HCT116 (cell line): ENCODE measurements around the gene EGFR. TPM values are rescaled to one million over a fixed set of nuclear protein-coding genes. Genes with fewer than 3 reads are reported as not detected.

Experiments used
- ATAC-seq: fragments of 200-7000 bp; cut with Tn5 transposase; 2 replicates; pipeline ENCODE4 v1.9.1; 2020; ENCODE audit warnings: mild to moderate bottlenecking, moderate library complexity
- BruUV-seq: library from RNA; stranded (reverse); fragments of 400-500 nt; replicated peaks from 2 replicates; lab custom pipeline; 2021; lab: Mats Ljungman, UMichigan
- CTCF ChIA-PET: fragments of 300-600 bp; sonication (Branson Sonifier 250); formaldehyde crosslinking; loops from one replicate; lab custom pipeline; 2021; ENCODE audit warnings: antibody characterized with exemption; lab: Charles Lee
- POLR2A ChIA-PET: fragments of 300-600, 350-600 bp; sonication (Branson Sonifier 250); formaldehyde crosslinking; loops from one replicate; lab custom pipeline; 2021; ENCODE audit warnings: antibody characterized with exemption; lab: Charles Lee
- RAD21 ChIA-PET, 2 experiments: fragments of 300-600 bp; sonication (Branson Sonifier 250); formaldehyde crosslinking; loops; one replicate each; lab custom pipeline; 2023; ENCODE audit warnings: low total read pairs in 2 of 2; ENCODE audit not compliant: uncharacterized antibody in 2 of 2, unreplicated experiment in 2 of 2, low non-redundant PET in 1 of 2; lab: Charles Lee
- DNase-seq: peaks from one replicate; pipeline ENCODE4 v3.0.0-alpha.2; 2010; ENCODE audit warnings: low read depth, low spot score
- H2AFZ ChIP-seq: fragments of 200-600 bp; shearing (Covaris generic), sonication (generic); 2 replicates; pipeline ENCODE4 v1.6.1; 2017; ENCODE audit warnings: low read depth, mixed run types, mixed read lengths, antibody characterized with exemption, low read length; ENCODE audit not compliant: poor library complexity, severe bottlenecking
- H3K27ac ChIP-seq: 2 replicates; pipeline ENCODE4 v1.5.1; 2012; ENCODE audit warnings: low read depth, low read length
- H3K27me3 ChIP-seq: fragments of 200-600 bp; sonication (generic); 2 replicates; pipeline ENCODE4 v1.6.1; 2016; ENCODE audit warnings: mixed run types, low read length, mixed read lengths; ENCODE audit not compliant: insufficient read depth
- H3K36me3 ChIP-seq, 2 experiments: fragments of 200-500 bp in 1 of 2; fragments of 200-600 bp in 1 of 2; sonication (Bioruptor generic) in 1 of 2; sonication (generic) in 1 of 2; 2 replicates each; pipeline versions ENCODE4 v1.5.1 to v1.6.1; 2014 to 2016; ENCODE audit warnings: low read length in 2 of 2, inconsistent platforms in 1 of 2, mixed read lengths in 1 of 2, mixed run types in 1 of 2; ENCODE audit not compliant: insufficient read depth in 2 of 2, control insufficient read depth in 1 of 2
- H3K4me1 ChIP-seq, 2 experiments: fragments of 200-600 bp in 1 of 2; sonication (generic) in 1 of 2; 2 replicates each; pipeline versions ENCODE4 v1.5.1 to v1.6.1; 2012 to 2017; ENCODE audit warnings: low read length in 2 of 2, inconsistent platforms in 1 of 2, mild to moderate bottlenecking in 1 of 2, mixed read lengths in 1 of 2, mixed run types in 1 of 2, moderate library complexity in 1 of 2; ENCODE audit not compliant: insufficient read depth in 2 of 2, control insufficient read depth in 1 of 2
- H3K4me2 ChIP-seq: fragments of 200-600 bp; sonication (generic); 2 replicates; pipeline ENCODE4 v1.6.1; 2017; ENCODE audit warnings: mixed run types, low read length, mixed read lengths
- H3K4me3 ChIP-seq, 2 experiments: fragments of 200-600 bp in 1 of 2; sonication (generic) in 1 of 2; replicated peaks in 1 of 2; 2 replicates each; pipeline ENCODE4 v1.5.1; 2011 to 2016; ENCODE audit warnings: low read length in 2 of 2, control low read depth in 1 of 2, low read depth in 1 of 2, mild to moderate bottlenecking in 1 of 2, mixed read lengths in 1 of 2, mixed run types in 1 of 2
- H3K79me2 ChIP-seq: fragments of 200-600 bp; sonication (generic); 2 replicates; pipeline ENCODE4 v1.6.1; 2017; ENCODE audit warnings: mild to moderate bottlenecking, mixed run types, low read length, moderate library complexity, mixed read lengths; ENCODE audit not compliant: insufficient read depth
- H3K9ac ChIP-seq: fragments of 200-600 bp; sonication (generic); 2 replicates; pipeline ENCODE4 v1.6.1; 2016; ENCODE audit warnings: low read length, mixed read lengths
- H3K9me2 ChIP-seq: fragments of 200-600 bp; sonication (generic), shearing (Covaris generic); 2 replicates; pipeline ENCODE4 v1.6.1; 2017; ENCODE audit warnings: mixed run types, mild to moderate bottlenecking, moderate library complexity; ENCODE audit not compliant: insufficient read depth
- H3K9me3 ChIP-seq, 2 experiments: fragments of 200-500 bp in 1 of 2; fragments of 200-600 bp in 1 of 2; sonication (Bioruptor generic) in 1 of 2; sonication (generic) in 1 of 2; 2 replicates each; pipeline ENCODE4 v1.6.1; 2014 to 2017; ENCODE audit warnings: low read length in 2 of 2, mixed read lengths in 2 of 2, inconsistent platforms in 1 of 2, low read depth in 1 of 2, mild to moderate bottlenecking in 1 of 2, mixed run types in 1 of 2, moderate library complexity in 1 of 2; ENCODE audit not compliant: control insufficient read depth in 1 of 2, insufficient read depth in 1 of 2
- H4K20me1 ChIP-seq: fragments of 200-600 bp; sonication (generic), shearing (Covaris generic); 2 replicates; pipeline ENCODE4 v1.6.1; 2017; ENCODE audit warnings: mixed run types, mild to moderate bottlenecking, moderate library complexity; ENCODE audit not compliant: insufficient read depth
- ATF3 ChIP-seq: IDR thresholded peaks from 2 replicates; pipeline ENCODE4 v1.6.1; 2012
- CBX3 ChIP-seq: IDR thresholded peaks from 2 replicates; pipeline ENCODE4 v1.6.1; 2012; ENCODE audit warnings: low read depth
- EGR1 ChIP-seq: IDR thresholded peaks from 2 replicates; pipeline ENCODE4 v1.6.1; 2012; ENCODE audit warnings: low read depth
- ELF1 ChIP-seq: IDR thresholded peaks from 2 replicates; pipeline ENCODE4 v1.6.1; 2012; ENCODE audit warnings: low read depth, borderline replicate concordance
- EZH2 ChIP-seq: fragments of 200-600 bp; sonication (generic); IDR thresholded peaks from 2 replicates; pipeline ENCODE4 v1.6.1; 2017; ENCODE audit warnings: antibody characterized with exemption, mixed run types
- EZH2phosphoT487 ChIP-seq: fragments of 200-600 bp; IDR thresholded peaks from 2 replicates; pipeline ENCODE4 v1.6.1; 2018; ENCODE audit warnings: antibody characterized with exemption, borderline replicate concordance
- FOSL1 ChIP-seq: IDR thresholded peaks from 2 replicates; pipeline ENCODE4 v1.6.1; 2012; ENCODE audit warnings: low read depth
- JUND ChIP-seq: IDR thresholded peaks from 2 replicates; pipeline ENCODE4 v1.6.1; 2012
- POLR2A ChIP-seq: IDR thresholded peaks from 2 replicates; pipeline ENCODE4 v1.7.0; 2011; ENCODE audit warnings: borderline replicate concordance; ENCODE audit not compliant: insufficient read depth, insufficient read length; ENCODE audit errors: extremely low read depth
- POLR2AphosphoS5 ChIP-seq: IDR thresholded peaks from 2 replicates; pipeline ENCODE4 v1.6.1; 2011; ENCODE audit warnings: mild to moderate bottlenecking, low read depth, low read length, moderate library complexity
- RAD21 ChIP-seq: IDR thresholded peaks from 2 replicates; pipeline ENCODE4 v1.6.1; 2012; ENCODE audit warnings: low read depth, mild to moderate bottlenecking
- SIN3A ChIP-seq: IDR thresholded peaks from 2 replicates; pipeline ENCODE4 v1.6.1; 2012; ENCODE audit warnings: low read depth
- SP1 ChIP-seq: IDR thresholded peaks from 2 replicates; pipeline ENCODE4 v1.6.1; 2012; ENCODE audit warnings: low read depth
- SRF ChIP-seq: IDR thresholded peaks from 2 replicates; pipeline ENCODE4 v1.6.1; 2012; ENCODE audit warnings: low read depth
- ZFX ChIP-seq: fragments of 450-650 bp; IDR thresholded peaks from 2 replicates; pipeline ENCODE4 v1.6.1; 2017
- intact Hi-C: fragments of 100-400 bp; cut with micrococcal nuclease; formaldehyde crosslinking; loops from 2 replicates; pipeline ENCODE4 v1.10.0; 2022
- total RNA-seq: library from RNA; stranded (reverse); gene quantifications from one replicate; pipeline ENCODE4 v1.2.1, GENCODE V29; 2021; ENCODE audit not compliant: unreplicated experiment
- TF ChIP-seq, protein P1 (sequence below): IDR thresholded peaks from 2 replicates; pipeline ENCODE4 v1.6.1; 2012
- TF ChIP-seq, protein P2 (sequence below): IDR thresholded peaks from 2 replicates; pipeline ENCODE4 v1.6.1; 2012; ENCODE audit warnings: low read depth

EGFR gene
- total RNA-seq, 1 experiment from 2014 or later: 71.5 TPM

GRCh38 chr7:55072251-55072650 is 53.4 kb downstream of the EGFR start:
- no peaks in the 10 kb centered on the region for H3K27me3 ChIP-seq
- ATAC-seq (no peak), DNase-seq (no peak)
- no peaks in the 10 kb centered on the region for H4K20me1 ChIP-seq
- H3K4me1 ChIP-seq: peaks cover 34 to 86% of the 10 kb centered on the region in 2 experiments
- ChIA-PET POLR2A (interaction anchor here (0.7 to 0.8 kb wide), 2 partner anchors 8 to 15 kb away, joined by 3 read pairs; no protein-coding TSS in a partner anchor), CTCF (no interaction called here), RAD21 (no interaction called here)
- H3K79me2 ChIP-seq: peaks cover 47% of the 10 kb centered on the region
- peak overlapping the region; percentile 64 for H3K9ac ChIP-seq
- no TSS peak for BruUV-seq
- intact Hi-C loops: loop anchor here (5.0 kb wide), 1 partner anchor 285 kb away; no protein-coding TSS in a partner anchor
- TF ChIP-seq SRF: no peak
- TF ChIP-seq FOSL1: no peak
- TF ChIP-seq EZH2: no peak
- TF ChIP-seq CBX3: no peak
- TF ChIP-seq ELF1: no peak
- no peak for TF ChIP-seq POLR2AphosphoS5
- TF ChIP-seq ATF3: no peak
- no peak for TF ChIP-seq EGR1
- TF ChIP-seq, protein P1, sequence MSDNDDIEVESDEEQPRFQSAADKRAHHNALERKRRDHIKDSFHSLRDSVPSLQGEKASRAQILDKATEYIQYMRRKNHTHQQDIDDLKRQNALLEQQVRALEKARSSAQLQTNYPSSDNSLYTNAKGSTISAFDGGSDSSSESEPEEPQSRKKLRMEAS: no peak
- TF ChIP-seq POLR2A: no peak
- TF ChIP-seq, all 23 proteins: peak for 0
- Histone ChIP-seq H3K4me2 (peak overlapping the region; percentile 75; the same call in 1 of the 2 replicates), H3K27ac (no peak overlapping the region), H3K9me2 (no peaks in the 10 kb centered on the region), H2AFZ (no peak overlapping the region), H3K4me3 (no peak overlapping the region), H3K9me3 (no peaks in the 10 kb centered on the region), H3K36me3 (no peaks in the 10 kb centered on the region; a peak in 1 of 4 replicates)

DNA sequence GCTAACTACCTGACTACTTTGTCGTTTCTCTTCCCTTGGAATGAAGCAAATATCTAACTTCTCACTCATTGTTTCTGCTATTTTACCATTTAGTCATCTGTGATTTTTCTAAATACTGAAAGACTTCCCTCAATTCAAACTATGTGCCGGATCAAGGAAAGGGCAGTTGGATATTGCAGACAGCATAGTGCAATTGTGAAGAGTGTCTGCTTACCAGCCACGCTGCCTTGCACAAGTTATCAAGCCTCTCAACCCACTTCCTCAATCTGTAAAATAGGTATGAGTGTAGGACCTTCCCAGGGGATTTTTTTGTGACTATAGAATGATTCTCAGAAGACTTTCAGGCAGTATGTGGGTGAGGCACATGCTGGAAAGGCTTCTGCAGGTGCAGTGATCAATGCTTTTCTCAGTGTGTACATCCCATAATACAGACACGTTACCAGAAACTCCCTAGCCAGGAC is 54.3 kb downstream of the EGFR start:
- RAD21 ChIA-PET: no interaction called here
- no peak for TF ChIP-seq SRF
- TF ChIP-seq EZH2phosphoT487: no peak
- TF ChIP-seq RAD21: no peak
- no peak for TF ChIP-seq SP1
- TF ChIP-seq FOSL1: no peak
- TF ChIP-seq SIN3A: no peak
- TF ChIP-seq ZFX: no peak
- TF ChIP-seq, protein P2, sequence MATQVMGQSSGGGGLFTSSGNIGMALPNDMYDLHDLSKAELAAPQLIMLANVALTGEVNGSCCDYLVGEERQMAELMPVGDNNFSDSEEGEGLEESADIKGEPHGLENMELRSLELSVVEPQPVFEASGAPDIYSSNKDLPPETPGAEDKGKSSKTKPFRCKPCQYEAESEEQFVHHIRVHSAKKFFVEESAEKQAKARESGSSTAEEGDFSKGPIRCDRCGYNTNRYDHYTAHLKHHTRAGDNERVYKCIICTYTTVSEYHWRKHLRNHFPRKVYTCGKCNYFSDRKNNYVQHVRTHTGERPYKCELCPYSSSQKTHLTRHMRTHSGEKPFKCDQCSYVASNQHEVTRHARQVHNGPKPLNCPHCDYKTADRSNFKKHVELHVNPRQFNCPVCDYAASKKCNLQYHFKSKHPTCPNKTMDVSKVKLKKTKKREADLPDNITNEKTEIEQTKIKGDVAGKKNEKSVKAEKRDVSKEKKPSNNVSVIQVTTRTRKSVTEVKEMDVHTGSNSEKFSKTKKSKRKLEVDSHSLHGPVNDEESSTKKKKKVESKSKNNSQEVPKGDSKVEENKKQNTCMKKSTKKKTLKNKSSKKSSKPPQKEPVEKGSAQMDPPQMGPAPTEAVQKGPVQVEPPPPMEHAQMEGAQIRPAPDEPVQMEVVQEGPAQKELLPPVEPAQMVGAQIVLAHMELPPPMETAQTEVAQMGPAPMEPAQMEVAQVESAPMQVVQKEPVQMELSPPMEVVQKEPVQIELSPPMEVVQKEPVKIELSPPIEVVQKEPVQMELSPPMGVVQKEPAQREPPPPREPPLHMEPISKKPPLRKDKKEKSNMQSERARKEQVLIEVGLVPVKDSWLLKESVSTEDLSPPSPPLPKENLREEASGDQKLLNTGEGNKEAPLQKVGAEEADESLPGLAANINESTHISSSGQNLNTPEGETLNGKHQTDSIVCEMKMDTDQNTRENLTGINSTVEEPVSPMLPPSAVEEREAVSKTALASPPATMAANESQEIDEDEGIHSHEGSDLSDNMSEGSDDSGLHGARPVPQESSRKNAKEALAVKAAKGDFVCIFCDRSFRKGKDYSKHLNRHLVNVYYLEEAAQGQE: no peak
- TF ChIP-seq JUND: no peak
- TF ChIP-seq, all 23 proteins: peak for 0
- Histone ChIP-seq H3K9me2 (no peaks in the 10 kb centered on the region), H3K27me3 (no peaks in the 10 kb centered on the region), H3K36me3 (no peaks in the 10 kb centered on the region), H3K9ac (peak overlapping the region; percentile 64), H3K9me3 (no peaks in the 10 kb centered on the region), H4K20me1 (no peaks in the 10 kb centered on the region), H3K4me1 (peaks cover 34 to 93% of the 10 kb centered on the region in 2 experiments), H3K4me3 (no peak overlapping the region), H3K4me2 (peak overlapping the region; percentile 75), H3K27ac (no peak overlapping the region), H3K79me2 (peaks cover 47% of the 10 kb centered on the region), H2AFZ (no peak overlapping the region)
- DNase-seq: no peak
- no TSS peak for BruUV-seq
- POLR2A ChIA-PET: no interaction called here
- intact Hi-C loops: loop anchor here (5.0 kb wide), 1 partner anchor 286 kb away; no protein-coding TSS in a partner anchor
- CTCF ChIA-PET: no interaction called here
- no peak for ATAC-seq
